IPS-20b (cell line): Measurements from ENCODE around the gene MARS1.

Experiments
- H3K27ac ChIP-seq: one replicate; pipeline ENCODE4 v1.5.1; 2013; ENCODE audit warnings: low read length
- H3K27me3 ChIP-seq: 2 replicates; pipeline ENCODE4 v1.6.1; 2013; ENCODE audit warnings: mild to moderate bottlenecking, low read length, inconsistent platforms; ENCODE audit not compliant: insufficient read depth
- H3K36me3 ChIP-seq: 2 replicates; pipeline ENCODE4 v1.6.1; 2013; ENCODE audit warnings: low read depth, mild to moderate bottlenecking, inconsistent platforms, low read length, moderate library complexity; ENCODE audit not compliant: insufficient read depth
- H3K4me1 ChIP-seq: 2 replicates; pipeline ENCODE4 v1.6.1; 2013; ENCODE audit warnings: mild to moderate bottlenecking, control low read depth, inconsistent platforms, low read length, moderate library complexity; ENCODE audit not compliant: insufficient read depth
- H3K4me3 ChIP-seq: 2 replicates; pipeline ENCODE4 v1.5.1; 2013; ENCODE audit warnings: mild to moderate bottlenecking, low read length, inconsistent platforms
- H3K9ac ChIP-seq: 2 replicates; pipeline ENCODE4 v1.6.1; 2013; ENCODE audit warnings: low read depth, mild to moderate bottlenecking, inconsistent platforms, low read length, moderate library complexity
- H3K9me3 ChIP-seq: 2 replicates; pipeline ENCODE4 v1.6.1; 2013; ENCODE audit warnings: mild to moderate bottlenecking, low read depth, low read length, inconsistent platforms; ENCODE audit not compliant: insufficient read depth

Gene MARS1

DNA sequence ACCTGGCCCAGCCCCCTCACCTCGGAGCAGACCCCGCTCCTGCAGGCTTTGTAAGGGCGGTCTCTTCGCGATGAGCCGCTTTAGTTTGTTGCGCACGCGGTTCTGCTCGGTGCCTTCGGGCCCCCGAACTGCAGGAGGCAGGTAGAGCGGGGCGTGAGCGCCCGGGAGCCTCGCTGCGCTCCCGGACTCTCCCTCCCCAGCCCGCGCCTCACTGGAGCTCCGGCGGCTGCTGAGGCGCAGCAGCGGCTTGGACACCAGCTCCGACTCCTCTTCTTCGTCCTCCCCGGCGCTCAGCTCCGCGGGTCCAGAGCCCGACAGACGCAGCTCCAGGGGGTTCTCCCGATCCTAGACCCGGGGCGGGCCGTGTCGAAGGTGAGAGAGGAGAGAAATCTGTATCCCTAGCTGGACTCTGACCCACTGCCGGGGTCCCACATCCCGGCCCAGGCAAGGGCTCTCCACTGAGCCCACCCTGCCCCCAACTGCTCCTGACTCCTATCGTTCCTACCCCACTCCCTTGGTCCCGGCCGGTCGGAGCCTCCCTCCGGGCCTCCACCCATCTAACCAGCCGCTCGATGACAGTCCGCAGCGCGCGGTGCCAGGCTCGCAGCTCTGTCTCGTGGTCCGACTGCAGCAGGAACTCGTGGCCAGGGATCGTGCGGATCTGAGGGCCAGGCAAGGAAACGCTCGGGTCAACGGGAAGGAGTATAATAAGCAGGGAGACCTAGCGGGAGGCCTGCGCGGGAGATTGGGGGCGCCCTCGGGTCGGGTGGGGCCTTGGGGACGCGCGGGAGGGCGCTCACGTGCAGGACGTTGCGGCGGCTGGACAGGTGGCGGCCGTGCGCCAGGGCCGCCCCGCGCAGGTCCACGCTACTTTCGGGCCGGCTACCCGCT lies 12.4 kb upstream of the MARS1 start:
- Histone ChIP-seq H3K9me3 (no peaks in the 10 kb centered on the region), H3K27ac (no peak overlapping the region), H3K4me3 (peak overlapping the region; percentile 59), H3K27me3 (peaks cover 88% of the 10 kb centered on the region), H3K36me3 (no peaks in the 10 kb centered on the region), H3K9ac (no peak overlapping the region), H3K4me1 (no peaks in the 10 kb centered on the region; the same call in 1 of the 2 replicates)

GRCh38 chr12:57476162-57476992 lies 11.5 kb upstream of the MARS1 start:
- Histone ChIP-seq H3K36me3 (no peaks in the 10 kb centered on the region), H3K9me3 (no peaks in the 10 kb centered on the region), H3K4me3 (peak overlapping the region; percentile 59; the same call in 1 of the 2 replicates), H3K9ac (no peak overlapping the region), H3K27me3 (peaks cover 86% of the 10 kb centered on the region), H3K4me1 (no peaks in the 10 kb centered on the region; the same call in 1 of the 2 replicates), H3K27ac (no peak overlapping the region)

DNA sequence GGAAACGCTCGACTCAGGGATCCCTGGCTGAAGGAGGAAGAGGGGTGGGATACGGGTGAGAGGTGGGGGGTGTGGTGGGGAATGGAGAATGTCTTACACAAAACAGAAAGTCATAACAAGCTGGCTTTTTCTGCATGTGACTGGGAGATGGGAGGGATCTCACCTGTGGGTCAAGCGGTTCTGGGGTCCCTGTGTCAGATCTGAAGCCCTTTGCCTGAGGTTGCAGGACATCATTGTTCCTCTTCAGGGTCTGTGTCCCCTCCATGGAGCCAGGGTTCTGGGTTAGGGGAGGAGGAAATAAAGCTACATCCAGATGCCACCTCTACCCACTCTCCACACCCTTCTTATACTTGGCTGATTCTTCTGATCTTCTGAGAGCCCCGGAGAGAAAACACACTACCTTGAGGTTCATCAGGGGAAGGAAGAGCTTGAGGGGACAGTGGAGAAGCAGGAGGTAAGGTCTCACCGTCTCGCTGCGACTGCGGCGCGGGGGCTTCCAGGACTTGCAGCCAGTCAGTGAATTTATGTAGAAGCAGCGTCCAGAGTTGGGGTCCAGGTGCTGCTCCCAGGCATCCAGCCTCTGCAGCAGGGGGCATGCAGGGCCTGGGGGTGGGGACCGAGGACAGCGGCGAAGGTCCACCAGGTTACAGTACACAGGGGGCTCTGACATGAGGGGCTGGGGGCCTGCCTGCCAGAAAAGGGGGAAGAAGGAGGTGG lies 10.7 kb upstream of the MARS1 start:
- Histone ChIP-seq H3K36me3 (no peaks in the 10 kb centered on the region), H3K27me3 (peaks cover 78% of the 10 kb centered on the region), H3K4me1 (peaks cover 4% of the 10 kb centered on the region; the same call in 1 of the 2 replicates), H3K9me3 (no peaks in the 10 kb centered on the region), H3K4me3 (no peak overlapping the region), H3K27ac (no peak overlapping the region), H3K9ac (no peak overlapping the region)

GRCh38 chr12:57477710-57478681 lies 9.9 kb upstream of the MARS1 start:
- Histone ChIP-seq H3K4me3 (no peak overlapping the region), H3K27me3 (peaks cover 70% of the 10 kb centered on the region), H3K9me3 (no peaks in the 10 kb centered on the region), H3K36me3 (no peaks in the 10 kb centered on the region), H3K27ac (no peak overlapping the region), H3K4me1 (peaks cover 4% of the 10 kb centered on the region; the same call in 1 of the 2 replicates), H3K9ac (no peak overlapping the region)

DNA sequence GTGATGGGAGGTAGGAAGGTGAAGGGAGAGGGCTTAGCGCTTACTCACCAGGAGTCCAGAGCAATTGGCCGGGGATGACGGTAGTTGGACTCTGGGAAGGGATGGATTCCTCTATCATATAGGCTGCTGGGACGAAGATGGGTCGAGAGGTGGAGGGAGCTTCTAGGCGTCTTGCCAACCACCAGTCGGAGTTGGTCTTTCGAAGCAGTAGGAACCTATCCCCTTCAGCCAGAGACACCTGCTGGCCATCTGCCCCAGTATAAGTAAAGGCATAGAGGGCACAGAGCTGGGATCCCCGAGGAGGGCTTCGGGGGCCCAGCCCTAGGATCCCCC lies 8.9 kb upstream of the MARS1 start:
- peaks cover 9% of the 10 kb centered on the region; the same call in 1 of the 2 replicates for H3K4me1 ChIP-seq
- H3K9me3 ChIP-seq: no peaks in the 10 kb centered on the region
- H3K27me3 ChIP-seq: peaks cover 60% of the 10 kb centered on the region
- H3K36me3 ChIP-seq: no peaks in the 10 kb centered on the region
- no peak overlapping the region for H3K9ac ChIP-seq
- H3K4me3 ChIP-seq: no peak overlapping the region
- no peak overlapping the region for H3K27ac ChIP-seq

- no peak within 1 kb of the TSS for H3K9ac ChIP-seq
- H3K27ac ChIP-seq: no peak within 1 kb of the TSS
- H3K36me3 ChIP-seq: no peaks in the 10 kb centered on the region
- peaks cover 9% of the 10 kb centered on the region; the same call in 1 of the 2 replicates for H3K4me1 ChIP-seq
- H3K4me3 ChIP-seq: no peak within 1 kb of the TSS
- H3K9me3 ChIP-seq: no peaks in the 10 kb centered on the region
- peaks cover 54% of the 10 kb centered on the region for H3K27me3 ChIP-seq
Observed at GRCh38 chr12:57479376-57480115, 8.3 kb upstream of the MARS1 start, which contains the start of gene ARHGAP9. Gene ARHGAP9, minus strand, starts transcription at chr12:57479866. Its CDS starts 460 bp downstream, at chr12:57479406.

- Histone ChIP-seq H3K36me3 (no peaks in the 10 kb centered on the region), H3K4me1 (peaks cover 9% of the 10 kb centered on the region; the same call in 1 of the 2 replicates), H3K27ac (no peak overlapping the region), H3K4me3 (no peak overlapping the region), H3K27me3 (peaks cover 33% of the 10 kb centered on the region), H3K9ac (no peak overlapping the region), H3K9me3 (no peaks in the 10 kb centered on the region)
Observed at GRCh38 chr12:57481671-57482070, 6.2 kb upstream of the MARS1 start.

DNA sequence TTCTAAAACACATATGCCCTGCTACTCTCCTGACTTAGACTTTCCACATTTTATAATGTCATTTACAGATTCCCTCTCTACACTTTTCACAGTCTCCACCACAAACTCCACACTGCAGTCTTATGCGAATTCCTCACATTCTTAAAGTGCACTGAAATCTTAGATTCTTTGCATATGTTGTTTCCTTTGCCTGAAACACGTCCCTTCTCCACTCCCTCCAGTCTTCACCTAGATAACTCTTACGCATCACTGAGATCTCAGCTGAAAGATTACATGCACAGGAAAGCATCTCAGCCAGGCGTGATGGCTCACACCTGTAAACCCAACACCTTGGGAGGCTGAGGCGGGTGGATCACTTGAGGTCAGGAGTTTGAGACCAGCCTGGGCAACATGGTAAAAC lies 4.4 kb upstream of the MARS1 start:
- Histone ChIP-seq H3K4me1 (peaks cover 9% of the 10 kb centered on the region; the same call in 1 of the 2 replicates), H3K27ac (no peak overlapping the region), H3K27me3 (peaks cover 15% of the 10 kb centered on the region), H3K9me3 (no peaks in the 10 kb centered on the region), H3K4me3 (no peak overlapping the region), H3K9ac (no peak overlapping the region), H3K36me3 (no peaks in the 10 kb centered on the region)

GRCh38 chr12:57485695-57486094 lies 2.2 kb upstream of the MARS1 start:
- Histone ChIP-seq H3K36me3 (peaks cover 20% of the 10 kb centered on the region), H3K4me1 (peaks cover 12% of the 10 kb centered on the region; the same call in 1 of the 2 replicates), H3K4me3 (no peak overlapping the region), H3K9ac (no peak overlapping the region), H3K9me3 (no peaks in the 10 kb centered on the region), H3K27me3 (no peaks in the 10 kb centered on the region), H3K27ac (no peak overlapping the region)

DNA sequence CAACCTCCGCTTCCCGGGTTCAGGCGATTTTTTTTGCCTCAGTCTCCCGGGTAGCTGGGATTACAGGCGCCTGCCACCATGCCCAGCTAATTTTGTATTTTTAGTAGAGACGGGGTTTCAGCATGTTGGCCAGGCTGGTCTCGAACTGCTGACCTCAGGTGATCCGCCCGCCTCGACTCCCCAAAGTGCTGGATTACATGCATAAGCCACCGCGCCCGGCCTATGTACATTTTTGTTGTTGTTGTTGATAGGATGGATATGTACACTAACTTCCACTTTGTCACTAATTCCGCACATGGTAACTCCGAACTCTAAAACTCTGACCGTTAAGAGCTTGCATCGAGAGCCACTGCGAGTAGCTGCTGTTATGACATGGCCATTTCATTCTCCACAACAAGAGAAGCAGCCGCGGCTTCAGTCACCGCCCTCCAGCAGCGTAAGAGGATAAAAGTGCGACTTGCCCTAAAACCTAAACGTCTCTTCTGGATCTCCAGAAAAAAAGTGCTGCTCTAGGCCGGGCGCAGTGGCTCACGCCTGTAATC lies 742 bp upstream of the MARS1 start:
- no peaks in the 10 kb centered on the region for H3K9me3 ChIP-seq
- no peak overlapping the region for H3K9ac ChIP-seq
- peaks cover 32% of the 10 kb centered on the region for H3K36me3 ChIP-seq
- no peak overlapping the region for H3K27ac ChIP-seq
- H3K4me1 ChIP-seq: peaks cover 8% of the 10 kb centered on the region; the same call in 1 of the 2 replicates
- no peak overlapping the region; the same call in 1 of the 2 replicates for H3K4me3 ChIP-seq
- no peaks in the 10 kb centered on the region for H3K27me3 ChIP-seq
